ENCODE data around the gene SLC25A11.
"Not testable (repeated sequence)": the region's sequence is repeated elsewhere in the genome, so short reads cannot be mapped to it uniquely, and the experiment has no call there.

SLC25A11 gene

GRCh38 chr17:4919511-4920047, 20.3 kb downstream of the SLC25A11 start:
- no peak for DNase-seq

- DNase-seq, result not testable (repeated sequence)
These were observed 25.3 kb downstream of the SLC25A11 start for GRCh38 chr17:4914551-4914950.

GRCh38 chr17:4913994-4914393, 25.9 kb downstream of the SLC25A11 start:
- DNase-seq, result no peak

GRCh38 chr17:4908711-4909496, 30.9 kb downstream of the SLC25A11 start:
- DNase-seq, result peak; percentile 60

- no peak for DNase-seq
These were observed 31.5 kb downstream of the SLC25A11 start for GRCh38 chr17:4908301-4908700.

- DNase-seq, result not testable (repeated sequence)
These were observed 33.2 kb downstream of the SLC25A11 start for GRCh38 chr17:4906642-4907041.

GRCh38 chr17:4903051-4903818, 36.6 kb downstream of the SLC25A11 start, which contains the start of gene CHRNE:
Gene CHRNE (minus strand): TSS chr17:4903098. CDS start chr17:4903063, 35 bp downstream.
- DNase-seq, result peak; percentile 71

GRCh38 chr17:4902540-4902939, 37.3 kb downstream of the SLC25A11 start:
- no peak for DNase-seq

- peak; percentile 17 for DNase-seq
These were observed 38.0 kb downstream of the SLC25A11 start for GRCh38 chr17:4901648-4902344.

- no peak for DNase-seq
These were observed 38.7 kb downstream of the SLC25A11 start for GRCh38 chr17:4901108-4901647.

- peak; percentile 26 for DNase-seq
These were observed 39.4 kb downstream of the SLC25A11 start for GRCh38 chr17:4900231-4901107.

GRCh38 chr17:4899341-4900230, 40.3 kb downstream of the SLC25A11 start, which contains the start of gene C17orf107:
Gene C17orf107 (plus strand): TSS chr17:4899536. CDS start chr17:4899763, 227 bp downstream.
- DNase-seq, result peak; percentile 95

GRCh38 chr17:4898927-4899326, 40.9 kb downstream of the SLC25A11 start:
- DNase-seq, result peak; percentile 14

GRCh38 chr17:4898351-4898750, 41.5 kb downstream of the SLC25A11 start:
- DNase-seq, result no peak

GRCh38 chr17:4897785-4898184, 42.1 kb downstream of the SLC25A11 start:
- DNase-seq, result no peak

- DNase-seq, result no peak
These were observed 42.6 kb downstream of the SLC25A11 start for GRCh38 chr17:4897198-4897687.

GRCh38 chr17:4896332-4897197, 43.3 kb downstream of the SLC25A11 start:
- no peak for DNase-seq

GRCh38 chr17:4895657-4896331, 44.1 kb downstream of the SLC25A11 start:
- DNase-seq, result no peak

- DNase-seq, result no peak
These were observed 44.7 kb downstream of the SLC25A11 start for GRCh38 chr17:4895121-4895520.

Measured in stimulated activated CD4-positive, alpha-beta T cell treated with anti-CD3 and anti-CD28 coated beads, Interleukin-12 subunit alpha, Interleukin-12 subunit beta, amount 100 ng/mL, for 4 hours (primary cell).